NT2/D1 (cell line): ENCODE data around the gene TTC23.

Source experiments
- DNase-seq: peaks from one replicate; pipeline ENCODE4 v3.0.0-alpha.2; 2011; ENCODE audit warnings: low read depth, low spot score
- H3K27me3 ChIP-seq: 2 replicates; pipeline ENCODE4 v1.6.0; 2011; ENCODE audit warnings: mild to moderate bottlenecking; ENCODE audit not compliant: insufficient read length, insufficient read depth
- H3K36me3 ChIP-seq: 2 replicates; pipeline ENCODE4 v1.6.1; 2011; ENCODE audit warnings: mild to moderate bottlenecking, low read length, mixed read lengths; ENCODE audit not compliant: insufficient read depth, insufficient read length
- H3K4me1 ChIP-seq: 2 replicates; pipeline ENCODE4 v1.5.1; 2011; ENCODE audit not compliant: insufficient read depth, insufficient read length
- H3K4me3 ChIP-seq: 2 replicates; pipeline ENCODE4 v1.5.1; 2011; ENCODE audit warnings: low read depth; ENCODE audit not compliant: insufficient read length
- H3K9ac ChIP-seq: 2 replicates; pipeline ENCODE4 v1.6.0; 2011; ENCODE audit warnings: low read depth; ENCODE audit not compliant: insufficient read length
- H3K9me3 ChIP-seq: 2 replicates; pipeline ENCODE4 v1.5.1; 2011; ENCODE audit warnings: mild to moderate bottlenecking, low read length; ENCODE audit not compliant: insufficient read depth
- SUZ12 ChIP-seq: IDR thresholded peaks from 2 replicates; pipeline ENCODE4 v1.6.1; 2011; ENCODE audit not compliant: insufficient read length, insufficient read depth; ENCODE audit errors: extremely low read depth
- YY1 ChIP-seq: IDR thresholded peaks from 2 replicates; pipeline ENCODE4 v1.6.1; 2011; ENCODE audit not compliant: insufficient read length, insufficient read depth
- ZNF274 ChIP-seq: IDR thresholded peaks from 2 replicates; pipeline ENCODE4 v1.6.1; 2011; ENCODE audit warnings: mild to moderate bottlenecking, low read depth, low read length

TTC23 gene

GRCh38 chr15:99100245-99101173 is 148.9 kb downstream of the TTC23 start:
- no peaks in the 10 kb centered on the region for H3K9me3 ChIP-seq
- peak overlapping the region; percentile 69 for H3K9ac ChIP-seq
- peaks cover 18% of the 10 kb centered on the region for H3K4me1 ChIP-seq
- TF ChIP-seq SUZ12 (peak; percentile 53), ZNF274 (no peak)
- peaks cover 29% of the 10 kb centered on the region for H3K27me3 ChIP-seq
- no peaks in the 10 kb centered on the region for H3K36me3 ChIP-seq
- peak overlapping the region; percentile 27 for H3K4me3 ChIP-seq
- DNase-seq, result peak; percentile 70

GRCh38 chr15:99099661-99100060 is 149.7 kb downstream of the TTC23 start:
- Histone ChIP-seq H3K4me3 (no peak overlapping the region), H3K4me1 (peaks cover 18% of the 10 kb centered on the region), H3K9ac (no peak overlapping the region), H3K36me3 (no peaks in the 10 kb centered on the region), H3K27me3 (peaks cover 29% of the 10 kb centered on the region), H3K9me3 (no peaks in the 10 kb centered on the region)
- TF ChIP-seq YY1, result no peak
- TF ChIP-seq SUZ12, result no peak
- DNase-seq, result no peak

DNA sequence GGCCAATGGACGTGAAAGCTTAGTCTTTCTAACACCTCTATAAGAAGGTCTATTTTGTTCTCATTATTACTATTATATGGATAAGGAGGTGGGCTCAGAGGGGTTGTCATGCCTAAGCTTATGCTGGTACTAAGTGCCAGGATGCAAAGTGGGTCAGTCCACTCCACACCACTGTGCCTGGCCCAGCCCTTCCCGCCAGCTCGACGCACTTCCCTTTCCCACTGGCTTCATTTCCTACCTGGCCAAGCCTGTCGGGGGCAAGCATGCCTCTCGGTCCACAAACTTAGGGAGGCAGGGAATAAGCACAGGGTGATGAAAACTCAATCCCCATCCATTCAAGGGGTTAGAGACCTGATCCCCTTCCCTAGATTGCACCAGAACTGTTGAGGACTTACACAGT is 150.4 kb downstream of the TTC23 start:
- TF ChIP-seq ZNF274, result no peak
- TF ChIP-seq SUZ12, result no peak
- TF ChIP-seq YY1, result no peak
- Histone ChIP-seq H3K4me1 (peaks cover 18% of the 10 kb centered on the region), H3K9ac (no peak overlapping the region), H3K27me3 (peaks cover 29% of the 10 kb centered on the region), H3K4me3 (no peak overlapping the region), H3K36me3 (no peaks in the 10 kb centered on the region), H3K9me3 (no peaks in the 10 kb centered on the region)
- no peak for DNase-seq

DNA sequence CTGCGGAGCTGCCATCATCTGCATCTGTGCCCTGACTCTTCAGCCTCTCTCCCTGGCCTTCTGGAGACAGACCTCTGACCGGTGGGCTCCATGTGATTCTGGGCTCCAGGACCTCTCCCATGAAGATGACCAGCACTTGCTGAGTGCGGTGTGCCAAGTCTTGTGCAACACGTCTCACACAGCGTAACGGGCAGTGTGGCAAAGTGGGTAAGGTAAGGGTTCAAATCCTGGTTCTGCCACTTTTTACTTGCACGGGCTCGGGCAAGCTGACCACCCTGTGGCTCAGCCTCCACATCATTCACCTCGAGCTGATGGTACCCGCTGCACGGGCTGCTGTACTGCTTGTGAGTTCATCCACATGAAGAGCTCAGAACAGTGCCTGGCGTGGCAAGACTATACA is 151.0 kb downstream of the TTC23 start:
- Histone ChIP-seq H3K9ac (no peak overlapping the region), H3K36me3 (no peaks in the 10 kb centered on the region), H3K27me3 (peaks cover 29% of the 10 kb centered on the region), H3K4me1 (peaks cover 18% of the 10 kb centered on the region), H3K9me3 (no peaks in the 10 kb centered on the region), H3K4me3 (no peak overlapping the region)
- TF ChIP-seq SUZ12 (no peak), YY1 (no peak), ZNF274 (no peak)
- no peak for DNase-seq

DNA sequence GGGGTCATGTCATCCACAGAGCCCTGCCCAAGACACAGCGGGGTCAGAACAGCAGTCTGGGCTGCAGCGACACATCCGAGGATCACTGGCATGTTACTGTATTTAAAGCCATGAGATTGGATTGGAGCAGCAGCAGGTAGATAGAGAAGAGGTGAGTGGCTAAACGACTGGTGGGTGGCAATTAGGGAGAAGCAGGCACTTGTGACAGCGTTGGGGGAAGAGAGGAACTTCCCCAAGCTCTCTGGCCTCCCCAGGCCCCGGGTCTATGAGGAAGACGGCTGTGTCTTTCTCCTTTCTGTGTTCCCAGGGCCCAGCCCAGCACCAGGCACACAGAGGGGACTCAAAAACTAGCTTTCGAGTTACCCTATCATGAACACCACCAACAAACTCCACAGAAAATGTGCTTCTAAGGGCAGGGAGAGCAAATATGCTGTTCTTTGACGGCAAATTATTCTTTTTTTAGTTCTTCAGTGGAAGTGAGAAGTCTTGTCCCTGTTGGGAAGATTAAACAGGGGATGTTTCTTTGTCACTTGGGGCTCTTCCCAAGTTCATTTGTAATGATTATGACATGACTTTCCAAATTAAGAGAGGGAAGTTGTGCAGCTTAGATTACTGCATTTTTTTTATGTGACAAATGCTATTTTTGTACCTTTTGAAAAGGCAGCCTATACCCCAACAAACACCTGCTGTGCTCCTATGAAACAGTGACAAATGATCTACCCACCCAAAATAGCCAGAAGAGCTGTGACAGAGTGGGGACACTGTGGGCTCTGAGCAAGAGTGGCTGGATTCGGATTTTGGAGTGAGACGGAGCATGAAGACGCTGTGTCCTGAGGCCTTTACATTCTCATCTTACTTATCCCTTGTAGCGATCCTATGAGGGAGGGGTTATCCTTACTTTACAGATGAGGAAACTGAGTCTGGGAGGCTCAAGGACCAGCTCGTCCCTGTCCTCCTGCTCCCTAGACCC is 151.7 kb downstream of the TTC23 start:
- no peak overlapping the region for H3K9ac ChIP-seq
- H3K4me1 ChIP-seq, result peaks cover 15% of the 10 kb centered on the region
- no peak for DNase-seq
- no peak overlapping the region for H3K4me3 ChIP-seq
- no peaks in the 10 kb centered on the region for H3K9me3 ChIP-seq
- peaks cover 29% of the 10 kb centered on the region for H3K27me3 ChIP-seq
- TF ChIP-seq ZNF274 (no peak), SUZ12 (no peak), YY1 (no peak)
- H3K36me3 ChIP-seq, result no peaks in the 10 kb centered on the region

- Histone ChIP-seq H3K36me3 (no peaks in the 10 kb centered on the region), H3K9ac (no peak overlapping the region), H3K4me3 (no peak overlapping the region), H3K27me3 (peaks cover 25% of the 10 kb centered on the region), H3K9me3 (no peaks in the 10 kb centered on the region), H3K4me1 (peaks cover 10% of the 10 kb centered on the region)
- DNase-seq, result no peak
- TF ChIP-seq YY1 (no peak), SUZ12 (no peak), ZNF274 (no peak)
Measured at GRCh38 chr15:99096894-99097426, 152.4 kb downstream of the TTC23 start.
